HCT116 (cell line): ENCODE data around the gene CDHR3. TPM values are rescaled to one million over a fixed set of nuclear protein-coding genes. Genes with fewer than 3 reads are reported as not detected.

Experiments
- ATAC-seq: fragments of 200-7000 bp; cut with Tn5 transposase; 2 replicates; pipeline ENCODE4 v1.9.1; 2020; ENCODE audit warnings: mild to moderate bottlenecking, moderate library complexity
- BruUV-seq: library from RNA; stranded (reverse); fragments of 400-500 nt; replicated peaks from 2 replicates; lab custom pipeline; 2021; lab: Mats Ljungman, UMichigan
- CTCF ChIA-PET: fragments of 300-600 bp; sonication (Branson Sonifier 250); formaldehyde crosslinking; loops from one replicate; lab custom pipeline; 2021; ENCODE audit warnings: antibody characterized with exemption; lab: Charles Lee
- POLR2A ChIA-PET: fragments of 300-600, 350-600 bp; sonication (Branson Sonifier 250); formaldehyde crosslinking; loops from one replicate; lab custom pipeline; 2021; ENCODE audit warnings: antibody characterized with exemption; lab: Charles Lee
- RAD21 ChIA-PET, 2 experiments: fragments of 300-600 bp; sonication (Branson Sonifier 250); formaldehyde crosslinking; loops; one replicate each; lab custom pipeline; 2023; ENCODE audit warnings: low total read pairs in 2 of 2; ENCODE audit not compliant: uncharacterized antibody in 2 of 2, unreplicated experiment in 2 of 2, low non-redundant PET in 1 of 2; lab: Charles Lee
- DNase-seq: peaks from one replicate; pipeline ENCODE4 v3.0.0-alpha.2; 2010; ENCODE audit warnings: low read depth, low spot score
- H2AFZ ChIP-seq: fragments of 200-600 bp; shearing (Covaris generic), sonication (generic); 2 replicates; pipeline ENCODE4 v1.6.1; 2017; ENCODE audit warnings: low read depth, mixed run types, mixed read lengths, antibody characterized with exemption, low read length; ENCODE audit not compliant: poor library complexity, severe bottlenecking
- H3K27ac ChIP-seq: 2 replicates; pipeline ENCODE4 v1.5.1; 2012; ENCODE audit warnings: low read depth, low read length
- H3K27me3 ChIP-seq: fragments of 200-600 bp; sonication (generic); 2 replicates; pipeline ENCODE4 v1.6.1; 2016; ENCODE audit warnings: mixed run types, low read length, mixed read lengths; ENCODE audit not compliant: insufficient read depth
- H3K36me3 ChIP-seq, 2 experiments: fragments of 200-500 bp in 1 of 2; fragments of 200-600 bp in 1 of 2; sonication (Bioruptor generic) in 1 of 2; sonication (generic) in 1 of 2; 2 replicates each; pipeline versions ENCODE4 v1.5.1 to v1.6.1; 2014 to 2016; ENCODE audit warnings: low read length in 2 of 2, inconsistent platforms in 1 of 2, mixed read lengths in 1 of 2, mixed run types in 1 of 2; ENCODE audit not compliant: insufficient read depth in 2 of 2, control insufficient read depth in 1 of 2
- H3K4me1 ChIP-seq, 2 experiments: fragments of 200-600 bp in 1 of 2; sonication (generic) in 1 of 2; 2 replicates each; pipeline versions ENCODE4 v1.5.1 to v1.6.1; 2012 to 2017; ENCODE audit warnings: low read length in 2 of 2, inconsistent platforms in 1 of 2, mild to moderate bottlenecking in 1 of 2, mixed read lengths in 1 of 2, mixed run types in 1 of 2, moderate library complexity in 1 of 2; ENCODE audit not compliant: insufficient read depth in 2 of 2, control insufficient read depth in 1 of 2
- H3K4me2 ChIP-seq: fragments of 200-600 bp; sonication (generic); 2 replicates; pipeline ENCODE4 v1.6.1; 2017; ENCODE audit warnings: mixed run types, low read length, mixed read lengths
- H3K4me3 ChIP-seq, 2 experiments: fragments of 200-600 bp in 1 of 2; sonication (generic) in 1 of 2; replicated peaks in 1 of 2; 2 replicates each; pipeline ENCODE4 v1.5.1; 2011 to 2016; ENCODE audit warnings: low read length in 2 of 2, control low read depth in 1 of 2, low read depth in 1 of 2, mild to moderate bottlenecking in 1 of 2, mixed read lengths in 1 of 2, mixed run types in 1 of 2
- H3K79me2 ChIP-seq: fragments of 200-600 bp; sonication (generic); 2 replicates; pipeline ENCODE4 v1.6.1; 2017; ENCODE audit warnings: mild to moderate bottlenecking, mixed run types, low read length, moderate library complexity, mixed read lengths; ENCODE audit not compliant: insufficient read depth
- H3K9ac ChIP-seq: fragments of 200-600 bp; sonication (generic); 2 replicates; pipeline ENCODE4 v1.6.1; 2016; ENCODE audit warnings: low read length, mixed read lengths
- H3K9me2 ChIP-seq: fragments of 200-600 bp; sonication (generic), shearing (Covaris generic); 2 replicates; pipeline ENCODE4 v1.6.1; 2017; ENCODE audit warnings: mixed run types, mild to moderate bottlenecking, moderate library complexity; ENCODE audit not compliant: insufficient read depth
- H3K9me3 ChIP-seq, 2 experiments: fragments of 200-500 bp in 1 of 2; fragments of 200-600 bp in 1 of 2; sonication (Bioruptor generic) in 1 of 2; sonication (generic) in 1 of 2; 2 replicates each; pipeline ENCODE4 v1.6.1; 2014 to 2017; ENCODE audit warnings: low read length in 2 of 2, mixed read lengths in 2 of 2, inconsistent platforms in 1 of 2, low read depth in 1 of 2, mild to moderate bottlenecking in 1 of 2, mixed run types in 1 of 2, moderate library complexity in 1 of 2; ENCODE audit not compliant: control insufficient read depth in 1 of 2, insufficient read depth in 1 of 2
- H4K20me1 ChIP-seq: fragments of 200-600 bp; sonication (generic), shearing (Covaris generic); 2 replicates; pipeline ENCODE4 v1.6.1; 2017; ENCODE audit warnings: mixed run types, mild to moderate bottlenecking, moderate library complexity; ENCODE audit not compliant: insufficient read depth
- CBX3 ChIP-seq: IDR thresholded peaks from 2 replicates; pipeline ENCODE4 v1.6.1; 2012; ENCODE audit warnings: low read depth
- CEBPB ChIP-seq: IDR thresholded peaks from 2 replicates; pipeline ENCODE4 v1.6.1; 2012; ENCODE audit warnings: low read depth
- ELF1 ChIP-seq: IDR thresholded peaks from 2 replicates; pipeline ENCODE4 v1.6.1; 2012; ENCODE audit warnings: low read depth, borderline replicate concordance
- EZH2 ChIP-seq: fragments of 200-600 bp; sonication (generic); IDR thresholded peaks from 2 replicates; pipeline ENCODE4 v1.6.1; 2017; ENCODE audit warnings: antibody characterized with exemption, mixed run types
- FOSL1 ChIP-seq: IDR thresholded peaks from 2 replicates; pipeline ENCODE4 v1.6.1; 2012; ENCODE audit warnings: low read depth
- JUND ChIP-seq: IDR thresholded peaks from 2 replicates; pipeline ENCODE4 v1.6.1; 2012
- POLR2AphosphoS5 ChIP-seq: IDR thresholded peaks from 2 replicates; pipeline ENCODE4 v1.6.1; 2011; ENCODE audit warnings: mild to moderate bottlenecking, low read depth, low read length, moderate library complexity
- SRF ChIP-seq: IDR thresholded peaks from 2 replicates; pipeline ENCODE4 v1.6.1; 2012; ENCODE audit warnings: low read depth
- TCF7L2 ChIP-seq: IDR thresholded peaks from 2 replicates; pipeline ENCODE4 v1.7.0; 2011; ENCODE audit warnings: borderline replicate concordance, inconsistent platforms; ENCODE audit not compliant: insufficient read depth, insufficient read length; ENCODE audit errors: extremely low read depth
- ZNF274 ChIP-seq: fragments of 200-500 bp; sonication (Bioruptor generic); IDR thresholded peaks from 2 replicates; pipeline ENCODE4 v1.6.1; 2014; ENCODE audit warnings: mild to moderate bottlenecking, low read depth, low read length, inconsistent platforms
- intact Hi-C: fragments of 100-400 bp; cut with micrococcal nuclease; formaldehyde crosslinking; loops from 2 replicates; pipeline ENCODE4 v1.10.0; 2022
- total RNA-seq: library from RNA; stranded (reverse); gene quantifications from one replicate; pipeline ENCODE4 v1.2.1, GENCODE V29; 2021; ENCODE audit not compliant: unreplicated experiment
- TF ChIP-seq, protein P1 (sequence below): IDR thresholded peaks from 2 replicates; pipeline ENCODE4 v1.6.1; 2012; ENCODE audit warnings: low read depth
- TF ChIP-seq, protein P2 (sequence below), 3 experiments: fragments of 200-600 bp in 1 of 3; sonication (generic) in 1 of 3; IDR thresholded peaks in 2 of 3; conservative IDR thresholded peaks in 1 of 3; 2 replicates each; pipeline ENCODE4 v1.5.1; 2012 to 2017; ENCODE audit warnings: low read depth in 2 of 3, low read length in 2 of 3, antibody characterized with exemption in 1 of 3, borderline replicate concordance in 1 of 3, control low read depth in 1 of 3, mild to moderate bottlenecking in 1 of 3, mixed read lengths in 1 of 3, mixed run types in 1 of 3, moderate library complexity in 1 of 3; ENCODE audit not compliant: insufficient read depth in 1 of 3
- TF ChIP-seq, protein P3 (sequence below): IDR thresholded peaks from 2 replicates; pipeline ENCODE4 v1.6.1; 2012
- TF ChIP-seq, protein P4 (sequence below): IDR thresholded peaks from 2 replicates; pipeline ENCODE4 v1.6.1; 2012
- TF ChIP-seq, protein P5 (sequence below): IDR thresholded peaks from 2 replicates; pipeline ENCODE4 v1.6.1; 2011; ENCODE audit warnings: mild to moderate bottlenecking, low read length, moderate library complexity; ENCODE audit not compliant: insufficient replicate concordance; ENCODE audit errors: extremely low read depth

The CDHR3 gene
- total RNA-seq, 1 experiment from 2014 or later, result 5.5 TPM

DNA sequence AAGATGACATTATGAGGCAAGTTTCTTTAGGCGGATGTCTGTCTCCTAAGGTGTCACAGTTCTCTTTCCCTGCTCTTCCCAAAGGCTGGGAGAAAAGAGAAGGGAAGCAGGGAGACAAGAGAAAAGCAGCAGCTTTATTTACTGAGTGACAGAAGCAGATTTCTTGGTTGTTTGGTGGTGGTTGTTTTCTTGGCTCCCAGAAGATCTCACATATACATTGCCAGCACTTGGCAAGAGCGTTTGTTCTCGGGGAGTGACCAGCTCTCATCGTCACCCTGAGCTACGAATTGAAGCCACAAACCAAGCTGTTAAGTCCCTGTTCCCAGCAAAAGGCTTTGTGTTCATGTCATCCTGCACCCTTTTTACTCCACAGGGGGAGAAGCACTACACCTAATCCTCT, 11.4 kb downstream of the CDHR3 start:
- H3K9me2 ChIP-seq, result no peaks in the 10 kb centered on the region
- RAD21 ChIA-PET, result no interaction called here
- no peak overlapping the region for H3K4me2 ChIP-seq
- H3K4me1 ChIP-seq, result no peaks in the 10 kb centered on the region
- H3K27me3 ChIP-seq, result no peaks in the 10 kb centered on the region
- intact Hi-C loops, result no loop called here
- no peak overlapping the region for H3K9ac ChIP-seq
- H3K36me3 ChIP-seq, result no peaks in the 10 kb centered on the region
- no peaks in the 10 kb centered on the region for H4K20me1 ChIP-seq
- H3K4me3 ChIP-seq, result no peak overlapping the region
- CTCF ChIA-PET, result no interaction called here
- DNase-seq, result no peak
- no peaks in the 10 kb centered on the region for H3K79me2 ChIP-seq
- ATAC-seq, result no peak
- TF ChIP-seq CEBPB (no peak), ZNF274 (no peak), JUND (no peak), SRF (no peak), ELF1 (no peak), TCF7L2 (no peak), CBX3 (no peak), POLR2AphosphoS5 (no peak), EZH2 (no peak), FOSL1 (no peak)
- TF ChIP-seq, protein P1, sequence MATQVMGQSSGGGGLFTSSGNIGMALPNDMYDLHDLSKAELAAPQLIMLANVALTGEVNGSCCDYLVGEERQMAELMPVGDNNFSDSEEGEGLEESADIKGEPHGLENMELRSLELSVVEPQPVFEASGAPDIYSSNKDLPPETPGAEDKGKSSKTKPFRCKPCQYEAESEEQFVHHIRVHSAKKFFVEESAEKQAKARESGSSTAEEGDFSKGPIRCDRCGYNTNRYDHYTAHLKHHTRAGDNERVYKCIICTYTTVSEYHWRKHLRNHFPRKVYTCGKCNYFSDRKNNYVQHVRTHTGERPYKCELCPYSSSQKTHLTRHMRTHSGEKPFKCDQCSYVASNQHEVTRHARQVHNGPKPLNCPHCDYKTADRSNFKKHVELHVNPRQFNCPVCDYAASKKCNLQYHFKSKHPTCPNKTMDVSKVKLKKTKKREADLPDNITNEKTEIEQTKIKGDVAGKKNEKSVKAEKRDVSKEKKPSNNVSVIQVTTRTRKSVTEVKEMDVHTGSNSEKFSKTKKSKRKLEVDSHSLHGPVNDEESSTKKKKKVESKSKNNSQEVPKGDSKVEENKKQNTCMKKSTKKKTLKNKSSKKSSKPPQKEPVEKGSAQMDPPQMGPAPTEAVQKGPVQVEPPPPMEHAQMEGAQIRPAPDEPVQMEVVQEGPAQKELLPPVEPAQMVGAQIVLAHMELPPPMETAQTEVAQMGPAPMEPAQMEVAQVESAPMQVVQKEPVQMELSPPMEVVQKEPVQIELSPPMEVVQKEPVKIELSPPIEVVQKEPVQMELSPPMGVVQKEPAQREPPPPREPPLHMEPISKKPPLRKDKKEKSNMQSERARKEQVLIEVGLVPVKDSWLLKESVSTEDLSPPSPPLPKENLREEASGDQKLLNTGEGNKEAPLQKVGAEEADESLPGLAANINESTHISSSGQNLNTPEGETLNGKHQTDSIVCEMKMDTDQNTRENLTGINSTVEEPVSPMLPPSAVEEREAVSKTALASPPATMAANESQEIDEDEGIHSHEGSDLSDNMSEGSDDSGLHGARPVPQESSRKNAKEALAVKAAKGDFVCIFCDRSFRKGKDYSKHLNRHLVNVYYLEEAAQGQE, result no peak
- TF ChIP-seq, protein P2, sequence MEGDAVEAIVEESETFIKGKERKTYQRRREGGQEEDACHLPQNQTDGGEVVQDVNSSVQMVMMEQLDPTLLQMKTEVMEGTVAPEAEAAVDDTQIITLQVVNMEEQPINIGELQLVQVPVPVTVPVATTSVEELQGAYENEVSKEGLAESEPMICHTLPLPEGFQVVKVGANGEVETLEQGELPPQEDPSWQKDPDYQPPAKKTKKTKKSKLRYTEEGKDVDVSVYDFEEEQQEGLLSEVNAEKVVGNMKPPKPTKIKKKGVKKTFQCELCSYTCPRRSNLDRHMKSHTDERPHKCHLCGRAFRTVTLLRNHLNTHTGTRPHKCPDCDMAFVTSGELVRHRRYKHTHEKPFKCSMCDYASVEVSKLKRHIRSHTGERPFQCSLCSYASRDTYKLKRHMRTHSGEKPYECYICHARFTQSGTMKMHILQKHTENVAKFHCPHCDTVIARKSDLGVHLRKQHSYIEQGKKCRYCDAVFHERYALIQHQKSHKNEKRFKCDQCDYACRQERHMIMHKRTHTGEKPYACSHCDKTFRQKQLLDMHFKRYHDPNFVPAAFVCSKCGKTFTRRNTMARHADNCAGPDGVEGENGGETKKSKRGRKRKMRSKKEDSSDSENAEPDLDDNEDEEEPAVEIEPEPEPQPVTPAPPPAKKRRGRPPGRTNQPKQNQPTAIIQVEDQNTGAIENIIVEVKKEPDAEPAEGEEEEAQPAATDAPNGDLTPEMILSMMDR (IDR thresholded peaks at IDR 0.05 in 2 of 3, conservative IDR thresholded peaks at IDR 0.05 in 1 of 3; ENCODE audit: borderline replicate concordance in 1 of 3, insufficient read depth in 1 of 3, low read depth in 2 of 3, low read length in 2 of 3), result no peak
- TF ChIP-seq, protein P3, sequence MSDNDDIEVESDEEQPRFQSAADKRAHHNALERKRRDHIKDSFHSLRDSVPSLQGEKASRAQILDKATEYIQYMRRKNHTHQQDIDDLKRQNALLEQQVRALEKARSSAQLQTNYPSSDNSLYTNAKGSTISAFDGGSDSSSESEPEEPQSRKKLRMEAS, result no peak
- TF ChIP-seq, protein P4, sequence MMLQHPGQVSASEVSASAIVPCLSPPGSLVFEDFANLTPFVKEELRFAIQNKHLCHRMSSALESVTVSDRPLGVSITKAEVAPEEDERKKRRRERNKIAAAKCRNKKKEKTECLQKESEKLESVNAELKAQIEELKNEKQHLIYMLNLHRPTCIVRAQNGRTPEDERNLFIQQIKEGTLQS, result no peak
- TF ChIP-seq, protein P5, sequence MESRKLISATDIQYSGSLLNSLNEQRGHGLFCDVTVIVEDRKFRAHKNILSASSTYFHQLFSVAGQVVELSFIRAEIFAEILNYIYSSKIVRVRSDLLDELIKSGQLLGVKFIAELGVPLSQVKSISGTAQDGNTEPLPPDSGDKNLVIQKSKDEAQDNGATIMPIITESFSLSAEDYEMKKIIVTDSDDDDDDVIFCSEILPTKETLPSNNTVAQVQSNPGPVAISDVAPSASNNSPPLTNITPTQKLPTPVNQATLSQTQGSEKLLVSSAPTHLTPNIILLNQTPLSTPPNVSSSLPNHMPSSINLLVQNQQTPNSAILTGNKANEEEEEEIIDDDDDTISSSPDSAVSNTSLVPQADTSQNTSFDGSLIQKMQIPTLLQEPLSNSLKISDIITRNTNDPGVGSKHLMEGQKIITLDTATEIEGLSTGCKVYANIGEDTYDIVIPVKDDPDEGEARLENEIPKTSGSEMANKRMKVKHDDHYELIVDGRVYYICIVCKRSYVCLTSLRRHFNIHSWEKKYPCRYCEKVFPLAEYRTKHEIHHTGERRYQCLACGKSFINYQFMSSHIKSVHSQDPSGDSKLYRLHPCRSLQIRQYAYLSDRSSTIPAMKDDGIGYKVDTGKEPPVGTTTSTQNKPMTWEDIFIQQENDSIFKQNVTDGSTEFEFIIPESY, result no peak
- POLR2A ChIA-PET, result no interaction called here
- H3K9me3 ChIP-seq, result no peaks in the 10 kb centered on the region
- H2AFZ ChIP-seq, result no peak overlapping the region
- BruUV-seq, result no TSS peak
- H3K27ac ChIP-seq, result no peak overlapping the region
